Measurements from ENCODE around the gene PARD6B.
"Not testable (repeated sequence)": the region's sequence is repeated elsewhere in the genome, so short reads cannot be mapped to it uniquely, and the experiment has no call there.

PARD6B gene

GRCh38 chr20:50776122-50776817, 44.9 kb downstream of the PARD6B start:
- ATAC-seq: no peak
- TF ChIP-seq SNAI2 (CRISPR knock-in tag; IDR thresholded peaks at IDR 0.05) (no peak), ZC3H10 (CRISPR knock-in tag; IDR thresholded peaks at IDR 0.05) (no peak), CSDC2 (CRISPR knock-in tag; IDR thresholded peaks at IDR 0.05) (no peak), CSRNP3 (CRISPR knock-in tag; IDR thresholded peaks at IDR 0.05) (no peak), ISL1 (CRISPR knock-in tag; IDR thresholded peaks at IDR 0.05) (no peak), TCF4 (CRISPR knock-in tag; IDR thresholded peaks at IDR 0.05; ENCODE audit: borderline replicate concordance) (no peak), OSR1 (CRISPR knock-in tag; IDR thresholded peaks at IDR 0.05) (no peak), ARNTL (CRISPR knock-in tag; IDR thresholded peaks at IDR 0.05; ENCODE audit: borderline replicate concordance, low read depth) (no peak), GLIS3 (CRISPR knock-in tag; IDR thresholded peaks at IDR 0.05) (no peak), PPARA (CRISPR knock-in tag; IDR thresholded peaks at IDR 0.05; ENCODE audit: borderline replicate concordance) (no peak)

GRCh38 chr20:50777373-50777772, 46.0 kb downstream of the PARD6B start:
- no peak for ATAC-seq
- TF ChIP-seq ISL1 (CRISPR knock-in tag; IDR thresholded peaks at IDR 0.05) (no peak), CSRNP3 (CRISPR knock-in tag; IDR thresholded peaks at IDR 0.05) (no peak), ZNF70 (CRISPR knock-in tag; IDR thresholded peaks at IDR 0.05) (no peak), ZC3H10 (CRISPR knock-in tag; IDR thresholded peaks at IDR 0.05) (no peak), ZNF565 (CRISPR knock-in tag; conservative IDR thresholded peaks at IDR 0.05; ENCODE audit: low read depth) (no peak), TCF4 (CRISPR knock-in tag; IDR thresholded peaks at IDR 0.05; ENCODE audit: borderline replicate concordance) (no peak), PPARA (CRISPR knock-in tag; IDR thresholded peaks at IDR 0.05; ENCODE audit: borderline replicate concordance) (no peak), SNAI2 (CRISPR knock-in tag; IDR thresholded peaks at IDR 0.05) (no peak), ZFP3 (CRISPR knock-in tag; IDR thresholded peaks at IDR 0.05) (no peak), CREB5 (CRISPR knock-in tag; IDR thresholded peaks at IDR 0.05; ENCODE audit: low read depth) (no peak), OSR1 (CRISPR knock-in tag; IDR thresholded peaks at IDR 0.05) (no peak), RARB (CRISPR knock-in tag; IDR thresholded peaks at IDR 0.05) (no peak), ZFP30 (CRISPR knock-in tag; IDR thresholded peaks at IDR 0.05) (no peak), POU6F1 (CRISPR knock-in tag; IDR thresholded peaks at IDR 0.05; ENCODE audit: borderline replicate concordance, low read depth) (no peak), BACH2 (CRISPR knock-in tag; IDR thresholded peaks at IDR 0.05; ENCODE audit: borderline replicate concordance) (no peak), ZNF8 (CRISPR knock-in tag; IDR thresholded peaks at IDR 0.05) (no peak)

GRCh38 chr20:50778994-50779393, 47.6 kb downstream of the PARD6B start:
- not testable (repeated sequence) for ATAC-seq

GRCh38 chr20:50783390-50783789, 52.0 kb downstream of the PARD6B start:
- ATAC-seq: no peak
- TF ChIP-seq ZNF8 (CRISPR knock-in tag; IDR thresholded peaks at IDR 0.05): no peak
- TF ChIP-seq SNAI2 (CRISPR knock-in tag; IDR thresholded peaks at IDR 0.05): no peak
- no peak for TF ChIP-seq ZNF70 (CRISPR knock-in tag; IDR thresholded peaks at IDR 0.05)
- TF ChIP-seq PATZ1 (CRISPR knock-in tag; IDR thresholded peaks at IDR 0.05; ENCODE audit: borderline replicate concordance): no peak
- no peak for TF ChIP-seq ISL1 (CRISPR knock-in tag; IDR thresholded peaks at IDR 0.05)
- no peak for TF ChIP-seq RARB (CRISPR knock-in tag; IDR thresholded peaks at IDR 0.05)
- no peak for TF ChIP-seq ZC3H10 (CRISPR knock-in tag; IDR thresholded peaks at IDR 0.05)
- TF ChIP-seq OSR1 (CRISPR knock-in tag; IDR thresholded peaks at IDR 0.05): no peak
- TF ChIP-seq ZFP3 (CRISPR knock-in tag; IDR thresholded peaks at IDR 0.05): no peak
- TF ChIP-seq ESRRG (CRISPR knock-in tag; IDR thresholded peaks at IDR 0.05): no peak
- TF ChIP-seq PPARA (CRISPR knock-in tag; IDR thresholded peaks at IDR 0.05; ENCODE audit: borderline replicate concordance): no peak
- TF ChIP-seq ZNF565 (CRISPR knock-in tag; conservative IDR thresholded peaks at IDR 0.05; ENCODE audit: low read depth): no peak
- no peak for TF ChIP-seq ZFP30 (CRISPR knock-in tag; IDR thresholded peaks at IDR 0.05)
